Esophagus squamous epithelium (tissue), 5 donors: ENCODE results near the gene HVCN1. TPM values are rescaled to one million over a fixed set of nuclear protein-coding genes. Genes with fewer than 3 reads are reported as not detected.

ENCODE experiments used
- DNase-seq: peaks from one replicate; lab custom pipeline; 2025; lab: John Stamatoyannopoulos, UW
- H3K27ac ChIP-seq, 4 donors: fragments of 200-600 bp; sonication (generic); one replicate each; pipeline ENCODE4 v1.5.1; 2016 to 2019; ENCODE audit warnings: mild to moderate bottlenecking in 1 of 4
- H3K27me3 ChIP-seq, 4 donors: fragments of 200-600 bp; sonication (generic); 1 replicate in 3 of 4; 2 replicates in 1 of 4; pipeline versions ENCODE4 v1.5.1 to v1.6.0; 2017 to 2021; ENCODE audit warnings: antibody characterized with exemption in 1 of 4
- H3K36me3 ChIP-seq, 3 donors: fragments of 200-600 bp; sonication (generic); one replicate each; pipeline ENCODE4 v1.5.1; 2016 to 2019
- H3K4me1 ChIP-seq, 3 donors: fragments of 200-600 bp; sonication (generic); one replicate each; pipeline ENCODE4 v1.5.1; 2017 to 2019
- H3K4me3 ChIP-seq, 4 donors: fragments of 200-600 bp; sonication (generic); 1 replicate in 3 of 4; 2 replicates in 1 of 4; pipeline ENCODE4 v1.5.1; 2016 to 2019; ENCODE audit warnings: mild to moderate bottlenecking in 2 of 4, moderate library complexity in 1 of 4
- H3K9me3 ChIP-seq, 3 donors: fragments of 200-600 bp; sonication (generic); one replicate each; pipeline ENCODE4 v1.5.1; 2016 to 2019
- CTCF ChIP-seq, 6 experiments: fragments of 450-650 bp in 4 of 6; fragments of 200-600 bp in 2 of 6; sonication (generic) in 2 of 6; IDR thresholded peaks; one replicate each; pipeline ENCODE4 v1.5.1; 2016 to 2019; ENCODE audit warnings: antibody characterized with exemption in 6 of 6, mild to moderate bottlenecking in 4 of 6, moderate library complexity in 4 of 6
- POLR2A ChIP-seq, 4 donors: fragments of 450-650 bp; IDR thresholded peaks; one replicate each; pipeline ENCODE4 v1.6.1; 2017; ENCODE audit warnings: antibody characterized with exemption in 4 of 4, mild to moderate bottlenecking in 4 of 4, moderate library complexity in 3 of 4
- WGBS, 2 donors: methylation state at CpG; one replicate each; pipeline ENCODE4 v1.1.5; 2018; 5-methylcytosine and 5-hydroxymethylcytosine counted together
- intact Hi-C: fragments of 100-400 bp; cut with DNase I; formaldehyde crosslinking; loops from one replicate; pipeline ENCODE4 v1.15.0; 2022
- small RNA-seq, 4 donors: library from RNA; depleted of rRNA; stranded (forward); fragments of <200 nt; gene quantifications; one replicate each; pipeline ENCODE3, GENCODE V24; 2016
- total RNA-seq, 4 donors: library from RNA; depleted of rRNA; stranded (reverse); fragments of >200 nt; gene quantifications; one replicate each; pipeline ENCODE4 v1.1.0, GENCODE V29; 2016
- donor health status: DM: yes; HTN: yes; CAD: no.

The HVCN1 gene
- total RNA-seq, 4 donors from 2014 or later: 1.0 to 5.7 (median 1.7) TPM

DNA sequence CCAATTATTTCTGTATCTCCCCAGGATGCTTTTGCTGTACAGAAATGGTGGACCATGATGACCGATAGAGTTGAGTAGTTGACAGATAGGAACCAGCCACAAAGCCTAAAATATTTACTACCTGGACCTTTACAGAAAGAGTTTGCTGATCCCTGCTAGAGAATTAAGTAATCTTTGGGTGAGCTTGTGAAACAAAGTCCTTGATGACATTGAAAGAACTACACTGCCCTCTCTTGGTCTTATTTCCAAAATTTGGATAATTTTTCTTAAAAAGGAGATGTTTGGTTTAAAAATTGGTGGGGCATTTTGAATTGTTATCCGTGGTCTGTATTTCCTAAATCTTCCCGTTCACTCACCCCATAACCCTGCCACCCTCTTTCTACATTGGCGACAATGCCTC is 88.7 kb downstream of the HVCN1 start:
- H3K27me3 ChIP-seq: no peaks in the 10 kb centered on the region
- H3K4me3 ChIP-seq: no peak overlapping the region
- 22 to 36% methylated on average over 4 of the region's 4 CpGs for WGBS, 2 donors
- H3K27ac ChIP-seq: no peak overlapping the region
- no peaks in the 10 kb centered on the region for H3K36me3 ChIP-seq
- no peaks in the 10 kb centered on the region for H3K9me3 ChIP-seq
- intact Hi-C loops: loop anchor here (5.0 kb wide), 2 partner anchors 88 to 153 kb away; no protein-coding TSS in a partner anchor
- H3K4me1 ChIP-seq: peaks cover 0 to 14% (median 2%) of the 10 kb centered on the region in 3 donors
- no peak for DNase-seq
- TF ChIP-seq POLR2A (IDR thresholded peaks at IDR 0.05) (no peak), CTCF (IDR thresholded peaks at IDR 0.05) (peak in 5 of 6 experiments; percentile 25 to 63 (median 50))

GRCh38 chr12:110599334-110599733 is 89.6 kb downstream of the HVCN1 start:
- Histone ChIP-seq H3K9me3 (no peaks in the 10 kb centered on the region), H3K4me1 (peaks cover 0 to 14% (median 2%) of the 10 kb centered on the region in 3 donors), H3K27me3 (no peaks in the 10 kb centered on the region), H3K4me3 (no peak overlapping the region), H3K36me3 (no peaks in the 10 kb centered on the region), H3K27ac (no peak overlapping the region)
- DNase-seq: no peak
- TF ChIP-seq CTCF (IDR thresholded peaks at IDR 0.05) (no peak), POLR2A (IDR thresholded peaks at IDR 0.05) (no peak)
- 62 to 80% methylated on average over 4 of the region's 4 CpGs for WGBS, 2 donors
- intact Hi-C loops: no loop called here

Small RNA genes lying within 50 kb of the gene (small RNA-seq; reads per million reads assigned to genes)
- gene RN7SL387P: 0 reads per million in 4 donors

Other genes starting within 250 kb of the HVCN1 start
- gene ARPC3, start 238.8 kb downstream of the HVCN1 start, total RNA-seq: 100 to 1,000 TPM; 439 to 894 (median 711) TPM
- gene GPN3, start 220.9 kb downstream of the HVCN1 start, total RNA-seq: 10 to 100 TPM in 3 of 4 donors, 1 to 10 TPM in 1; 5.5 to 27.1 (median 12.9) TPM
- gene FAM216A, start 220.3 kb downstream of the HVCN1 start, total RNA-seq: 1 to 10 TPM in 3 of 4 donors, not detected in 1; 1.9 to 7.1 (median 3.4) TPM
- 100 to 1,000 TPM in 2 of 4 donors, 10 to 100 TPM in 2; 66.9 to 146 (median 110) TPM for gene VPS29, start 187.0 kb downstream of the HVCN1 start, total RNA-seq
- gene RAD9B, start 186.8 kb downstream of the HVCN1 start, total RNA-seq: under 1 TPM in 3 of 4 donors, not detected in 1; 0.23 to 0.76 (median 0.40) TPM
- 10 to 100 TPM; 14.8 to 30.5 (median 19.2) TPM for gene PPTC7, start 105.8 kb downstream of the HVCN1 start, total RNA-seq
- 10 to 100 TPM in 2 of 4 donors, 1 to 10 TPM in 2; 4.4 to 15.6 (median 8.8) TPM for gene TCTN1, start 75.0 kb downstream of the HVCN1 start, total RNA-seq
- gene PPP1CC, start 53.8 kb upstream of the HVCN1 start, total RNA-seq: 100 to 1,000 TPM in 3 of 4 donors, 10 to 100 TPM in 1; 55.3 to 127 (median 114) TPM
- not detected for gene CCDC63, start 157.9 kb upstream of the HVCN1 start, total RNA-seq
- not detected for gene MYL2, start 231.5 kb upstream of the HVCN1 start, total RNA-seq